Superior temporal gyrus (tissue), 1 donor: ENCODE results near the gene RANBP3L.

ENCODE experiments used
- DNase-seq: peaks from one replicate; pipeline ENCODE4 v3.0.0-alpha.2; 2016; ENCODE audit errors: extremely low spot score

RANBP3L gene

DNA sequence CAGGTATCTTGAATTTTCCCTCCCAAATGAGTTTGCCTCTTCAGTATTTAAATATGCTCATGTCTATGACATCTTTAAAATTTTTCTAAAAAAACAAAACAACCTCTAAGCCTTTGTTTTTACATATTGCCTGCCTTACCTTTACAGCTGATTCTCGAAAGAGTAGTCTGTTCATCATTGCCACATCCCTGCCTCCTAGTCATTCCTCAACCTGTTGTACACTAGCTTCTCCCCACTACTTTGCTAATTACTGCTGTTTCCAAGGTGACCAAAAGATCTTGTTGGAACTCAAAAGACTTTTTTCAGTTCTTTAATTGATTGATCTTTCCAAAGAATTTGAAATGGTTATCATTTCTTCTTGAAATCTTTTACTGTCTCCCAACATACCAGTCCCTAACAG, 58.0 kb downstream of the RANBP3L start:
- no peak for DNase-seq

DNA sequence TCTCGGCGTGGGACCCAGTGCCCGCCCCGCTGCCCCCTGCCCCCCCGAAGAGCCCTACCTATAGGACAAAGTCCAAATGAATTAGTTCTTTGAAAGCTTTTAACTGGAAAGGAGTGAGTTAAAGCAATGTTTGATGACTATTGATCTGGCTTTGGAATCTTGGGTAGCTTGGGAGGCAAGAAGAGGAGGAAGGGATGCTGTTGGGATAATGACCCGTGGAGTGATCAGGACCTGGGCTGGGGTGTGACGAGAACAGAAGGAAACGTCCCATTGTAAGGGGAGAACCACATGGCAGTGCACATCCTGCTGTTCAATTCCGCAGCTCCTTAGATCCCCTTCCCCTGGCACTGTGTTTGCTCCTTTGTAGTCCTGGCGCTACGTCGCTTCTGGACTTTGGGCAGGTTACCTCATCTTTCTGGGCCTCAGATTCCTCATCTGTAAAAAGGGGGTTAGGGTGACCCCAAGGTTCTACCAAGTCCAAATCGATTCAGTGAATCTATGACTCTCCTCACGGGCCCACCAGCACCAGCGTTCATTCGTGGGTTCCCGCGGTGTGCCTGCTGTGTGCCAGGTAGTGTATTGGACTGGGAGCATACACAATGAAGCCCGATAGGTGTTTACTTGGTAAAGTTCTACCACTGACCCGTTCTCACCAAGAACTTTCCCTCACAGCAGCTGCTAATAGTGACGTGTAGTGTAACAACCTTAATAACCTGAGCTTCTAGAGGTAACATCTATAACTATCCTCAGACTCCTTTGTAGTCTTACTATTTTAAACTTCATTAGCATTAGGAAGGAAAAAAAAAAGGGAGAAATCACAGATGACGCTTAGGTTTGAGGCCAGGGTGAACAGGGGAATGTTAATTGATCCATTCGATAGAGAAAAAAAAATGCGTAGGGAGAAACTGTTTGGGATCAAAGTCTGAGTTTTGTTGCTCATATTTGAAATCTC, 58.9 kb downstream of the RANBP3L start:
- DNase-seq: no peak

DNA sequence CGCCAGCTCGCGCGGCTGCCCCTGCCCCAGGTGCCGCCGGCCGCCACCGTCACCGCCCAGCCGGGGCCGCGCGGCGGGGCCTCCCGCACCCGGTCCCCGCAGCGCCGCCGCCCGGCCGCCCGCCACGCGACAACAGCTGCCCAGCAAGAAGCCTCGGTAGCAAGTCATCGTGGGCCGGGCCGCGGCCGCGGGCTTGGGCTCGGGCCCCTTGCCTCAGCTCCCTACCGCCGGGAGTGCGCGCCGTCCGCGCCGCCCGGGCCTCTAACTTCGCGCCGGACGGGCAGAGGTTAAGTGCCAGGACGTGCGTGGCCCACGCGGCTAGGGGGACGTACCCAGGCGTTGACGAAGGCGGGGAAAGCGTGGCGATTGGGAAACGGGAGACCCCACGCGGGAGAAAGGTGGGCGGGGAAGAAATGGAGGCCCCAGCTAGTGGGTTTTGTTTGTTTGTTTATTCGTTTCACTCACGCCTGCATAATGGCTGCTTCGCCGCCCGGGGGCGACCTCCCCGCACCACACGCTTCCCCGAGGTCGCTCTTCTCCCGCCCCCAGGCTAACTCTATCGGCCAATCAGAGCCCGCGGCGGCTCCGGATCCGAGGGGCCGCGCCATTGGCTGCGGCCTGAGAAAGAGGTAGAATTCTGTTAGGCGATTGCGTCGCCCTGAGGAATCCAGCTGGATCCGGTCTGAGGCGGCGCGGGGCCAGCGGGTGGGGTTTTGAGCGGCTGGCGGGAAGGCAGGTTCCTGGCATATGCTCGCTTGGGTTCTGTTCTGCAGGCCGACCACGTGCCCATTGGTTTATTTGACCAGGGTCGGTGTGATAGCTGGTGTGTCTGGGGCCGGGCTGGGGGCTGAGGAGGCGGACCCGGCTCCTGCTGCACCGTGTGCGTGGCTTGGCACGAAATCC, 59.8 kb downstream of the RANBP3L start, which contains the start of gene NADK2:
Gene NADK2, minus strand, starts transcription at position 295 of the 903 bp plus-strand sequence. Its CDS starts 127 bp downstream, at position 168.
- DNase-seq: peak; percentile 96

DNA sequence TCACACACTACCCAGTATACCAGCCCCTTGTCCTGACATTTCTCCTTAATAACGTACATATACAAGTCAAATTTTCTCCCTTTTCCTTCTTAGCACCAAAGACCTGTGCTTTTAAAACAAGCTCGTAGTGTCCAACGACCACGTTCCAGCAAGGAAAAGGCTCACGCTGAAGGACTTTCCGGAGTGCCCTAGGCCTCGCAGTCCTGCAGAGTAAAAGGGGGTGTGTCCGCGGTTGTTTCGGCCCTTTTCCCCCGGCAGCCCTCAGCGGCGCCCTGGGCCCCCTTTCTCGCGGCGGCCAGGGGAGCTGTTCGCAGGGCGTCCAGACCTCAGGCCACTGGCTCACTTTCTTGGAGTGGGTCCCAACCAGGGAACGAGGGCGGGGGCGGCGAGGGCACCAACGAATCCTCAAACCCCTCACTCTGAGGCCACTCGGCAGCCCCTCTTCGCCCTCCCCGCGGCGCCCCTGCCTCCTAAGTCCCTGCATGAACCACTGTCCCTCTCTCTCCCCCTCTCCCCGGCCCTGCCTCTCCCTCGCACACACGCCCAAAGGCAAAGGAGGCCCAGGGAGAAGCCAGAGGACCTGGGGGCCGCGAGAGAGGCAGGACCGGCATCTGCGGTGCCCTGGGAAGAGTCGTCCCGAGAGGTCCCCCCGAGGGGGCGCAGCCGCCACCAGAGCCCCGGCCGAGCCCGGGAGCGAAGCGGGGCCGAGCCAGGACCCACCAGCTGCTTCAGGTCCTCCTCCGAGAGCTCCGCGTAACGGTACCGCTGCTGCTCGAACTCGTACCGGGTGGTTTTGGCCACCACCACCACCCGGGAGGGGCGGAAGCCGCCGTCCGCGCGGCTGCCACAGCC, 60.7 kb downstream of the RANBP3L start:
- DNase-seq: peak; percentile 73

DNA sequence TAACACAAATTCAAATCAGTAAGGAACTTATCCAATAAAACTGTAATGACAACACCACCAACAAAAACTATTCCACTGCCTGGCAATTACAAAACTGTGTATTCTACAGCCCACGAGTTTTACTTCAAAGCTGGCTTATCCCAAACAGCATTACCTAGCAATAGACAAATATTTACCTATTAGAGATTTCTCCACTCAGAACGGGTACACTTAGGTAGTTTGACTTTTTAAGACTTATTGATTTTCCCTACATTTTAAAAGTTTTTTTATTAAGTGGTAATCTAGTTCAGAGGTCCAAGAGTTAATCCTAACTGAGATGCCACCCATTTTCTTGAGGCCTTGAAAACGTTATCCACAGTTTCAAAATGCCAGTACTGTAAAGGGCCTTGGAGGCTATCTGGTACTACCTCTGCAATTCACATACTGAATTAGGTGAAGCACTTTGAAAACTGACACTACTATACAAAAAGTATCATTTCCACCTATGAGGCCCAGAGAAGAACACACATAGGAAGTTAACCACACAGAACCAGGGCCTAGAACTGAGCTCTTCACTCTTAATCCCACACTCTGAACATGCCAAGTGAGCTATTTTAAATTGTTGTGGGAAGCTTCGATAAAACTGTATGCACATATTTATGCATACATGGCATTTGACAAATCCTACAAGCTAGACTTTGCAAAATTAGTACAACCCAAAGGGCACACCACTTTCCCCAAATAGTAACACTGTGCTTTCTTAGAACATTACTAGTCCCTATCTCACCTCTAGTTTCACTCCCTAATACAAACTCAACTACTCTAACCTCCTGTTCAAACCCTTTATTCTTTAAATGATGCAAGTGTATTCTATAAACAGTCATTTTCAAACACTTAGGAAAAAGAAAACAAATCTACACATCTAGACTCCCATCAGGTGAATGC, 62.1 kb downstream of the RANBP3L start:
- DNase-seq: peak; percentile 39

DNA sequence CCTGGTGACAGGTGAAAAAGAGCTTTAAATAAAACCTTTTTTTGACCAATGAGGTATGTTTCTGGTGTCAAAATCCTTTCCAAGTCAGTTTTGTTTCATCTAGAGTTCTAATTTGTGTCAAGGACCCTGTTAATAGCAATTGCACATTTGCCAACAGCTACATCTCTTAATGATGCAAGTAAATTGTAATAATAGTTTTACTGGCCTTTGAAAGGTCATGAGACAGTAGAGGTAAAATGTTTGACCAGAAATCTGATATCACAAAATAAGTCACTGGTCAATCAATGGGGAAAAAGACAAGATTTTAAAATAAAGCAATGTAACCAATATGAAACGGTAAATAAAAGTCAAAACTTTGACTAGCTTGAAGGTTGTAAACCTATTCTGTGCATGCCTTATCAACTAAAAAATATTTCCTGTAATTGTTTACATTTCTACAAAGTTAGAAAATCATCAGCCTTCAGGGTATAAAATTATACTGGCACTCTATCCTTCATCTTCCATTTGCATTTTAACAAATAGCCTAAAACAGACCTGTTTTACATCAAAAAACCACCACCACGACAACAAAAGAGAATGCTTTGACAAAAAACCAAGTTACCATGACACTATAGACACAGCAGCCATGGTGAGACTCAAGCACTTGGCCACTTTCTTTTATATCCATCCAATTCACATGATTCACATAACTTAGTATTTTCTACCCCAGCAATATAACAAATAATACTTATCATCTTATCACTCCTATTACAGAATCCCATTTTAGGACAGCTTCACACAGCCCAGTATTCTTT, 63.0 kb downstream of the RANBP3L start:
- DNase-seq: peak; percentile 30

DNA sequence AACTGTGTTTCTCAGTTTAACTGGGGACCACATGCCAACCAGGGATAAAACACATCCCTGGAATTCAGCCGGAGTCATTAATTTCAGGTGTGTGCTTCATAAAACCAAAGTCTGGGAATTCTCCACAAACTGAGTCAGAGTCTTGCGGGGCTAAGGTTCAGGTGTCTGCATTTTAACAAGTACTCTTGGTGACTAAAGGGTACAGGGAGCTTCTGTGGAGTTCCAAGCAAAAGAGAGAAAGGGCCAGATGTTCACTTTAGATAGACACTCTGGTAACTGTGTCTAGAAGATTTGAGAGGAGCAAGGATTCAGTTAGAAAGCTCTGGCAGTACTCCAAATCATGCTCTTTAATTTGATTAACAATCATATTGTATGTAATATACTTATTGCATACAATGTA, 64.0 kb downstream of the RANBP3L start:
- no peak for DNase-seq

DNA sequence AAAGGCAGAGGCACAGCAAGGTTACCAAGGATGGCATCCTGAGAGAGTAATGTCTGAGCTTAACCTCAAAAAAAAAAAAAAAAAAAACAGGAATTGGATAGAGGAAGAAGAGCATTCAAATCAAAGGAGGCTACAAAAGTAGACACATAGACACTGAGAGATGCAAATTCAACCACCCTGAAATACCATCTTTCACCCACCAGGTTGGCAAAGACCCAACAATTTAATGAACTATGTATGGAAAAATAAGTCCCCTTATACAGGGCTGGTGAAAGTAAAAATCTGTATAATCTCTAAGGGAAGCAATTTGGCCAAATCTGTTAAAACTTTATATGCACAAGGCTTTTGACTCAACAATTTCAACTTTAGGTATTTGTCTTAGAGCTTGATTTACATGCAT, 64.9 kb downstream of the RANBP3L start:
- DNase-seq: no peak

DNA sequence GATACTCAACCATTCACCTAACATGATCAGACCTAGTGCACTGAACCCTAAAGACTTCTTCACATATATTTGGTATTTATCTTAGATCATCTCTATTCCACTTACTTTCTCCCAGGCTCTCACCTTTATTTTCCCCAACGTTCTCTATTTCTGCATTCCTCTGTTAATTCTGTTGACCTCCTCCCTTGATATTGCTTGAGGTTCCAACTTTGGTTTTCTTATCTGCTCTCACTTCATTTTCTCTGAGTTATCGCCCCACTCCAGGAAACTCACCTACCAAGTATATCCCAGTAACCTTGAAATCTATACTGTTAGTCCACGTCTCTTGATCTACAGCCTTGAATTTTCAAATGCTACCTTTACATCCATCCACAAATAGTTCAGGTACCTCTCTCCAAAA, 69.2 kb downstream of the RANBP3L start:
- no peak for DNase-seq

DNA sequence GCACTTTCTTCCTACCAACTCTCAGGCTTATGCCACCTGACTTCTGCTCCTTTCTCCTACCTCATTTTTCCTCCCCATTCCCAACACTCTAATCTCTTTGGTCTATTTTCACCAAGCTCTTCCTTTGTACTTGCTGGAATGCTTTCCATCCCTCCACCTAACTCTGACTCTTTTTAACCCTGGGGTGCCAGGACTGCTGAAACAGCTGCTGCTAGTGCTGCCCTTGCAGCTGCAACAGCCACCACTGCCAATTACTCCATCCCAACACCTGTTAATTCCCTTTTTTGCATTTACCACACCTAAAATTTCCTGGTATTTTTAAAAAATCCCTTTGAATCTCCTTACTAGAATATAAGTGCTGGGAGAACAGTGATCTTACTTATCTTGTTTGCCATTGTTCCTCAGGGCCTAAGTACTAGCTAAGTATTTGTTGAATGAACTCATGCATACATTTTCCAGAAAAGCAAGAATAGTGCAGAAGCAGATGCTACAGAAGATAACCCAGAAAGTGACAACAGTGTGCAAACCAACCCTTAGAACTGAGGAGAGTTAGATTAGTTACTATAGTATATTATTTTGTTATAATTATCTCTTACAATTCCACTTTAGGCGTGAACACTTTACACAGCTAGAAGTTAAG, 71.4 kb downstream of the RANBP3L start:
- DNase-seq: no peak

DNA sequence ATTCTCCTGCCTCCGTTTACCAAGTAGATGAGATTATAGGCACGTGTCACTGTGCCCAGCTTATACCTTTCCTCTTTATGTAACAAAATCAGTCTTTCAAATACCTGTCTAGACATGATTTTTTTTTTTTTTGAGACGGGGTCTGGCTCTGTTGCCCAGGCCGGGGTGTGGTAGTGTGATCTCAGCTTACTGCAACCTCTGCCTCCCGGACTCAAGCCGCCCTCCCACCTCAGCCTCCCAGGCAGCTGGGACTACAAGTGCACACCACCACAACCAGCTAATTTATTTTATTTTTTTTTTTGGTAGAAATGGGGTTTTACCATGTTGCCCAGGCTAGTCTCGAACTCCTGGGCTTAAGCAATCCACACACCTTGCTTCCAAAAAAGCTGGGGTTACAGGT, 73.2 kb downstream of the RANBP3L start:
- no peak for DNase-seq

DNA sequence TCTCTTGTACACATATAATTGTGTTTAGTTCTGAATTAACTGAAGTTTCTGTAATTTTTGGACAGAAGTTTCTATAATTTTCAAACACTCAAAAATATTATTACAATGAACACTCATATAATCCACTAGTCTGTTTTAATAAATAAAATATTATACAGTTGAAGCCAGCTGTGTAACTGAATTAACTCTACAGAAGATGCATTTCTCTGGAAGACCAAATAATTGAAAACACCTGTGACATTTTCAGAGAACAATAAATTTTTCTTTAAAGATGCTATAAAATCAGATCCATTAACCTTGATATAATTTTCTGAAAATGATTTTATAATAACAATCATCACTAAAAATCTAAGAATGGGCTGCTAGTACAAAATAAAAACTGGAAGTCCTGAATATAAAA, 74.7 kb downstream of the RANBP3L start:
- DNase-seq: no peak

DNA sequence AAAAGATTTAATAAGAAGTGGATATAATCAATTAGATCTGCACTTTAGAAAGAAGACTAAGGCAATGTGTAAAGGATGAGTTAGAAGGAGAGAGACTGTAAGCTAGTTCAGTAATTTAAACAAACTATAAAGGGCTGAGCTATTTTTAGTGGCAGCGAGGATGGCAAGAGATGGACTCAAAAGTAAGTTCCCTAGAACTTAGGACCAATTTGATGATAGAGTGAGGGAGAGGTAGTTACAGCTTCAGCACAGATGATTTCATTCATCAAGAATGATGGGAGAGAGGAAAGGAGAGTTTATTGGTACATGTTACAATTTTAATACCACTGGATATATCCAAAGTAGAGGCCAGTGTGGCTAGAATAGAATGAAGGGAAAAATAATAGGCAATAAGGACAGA, 79.1 kb downstream of the RANBP3L start:
- DNase-seq: no peak

DNA sequence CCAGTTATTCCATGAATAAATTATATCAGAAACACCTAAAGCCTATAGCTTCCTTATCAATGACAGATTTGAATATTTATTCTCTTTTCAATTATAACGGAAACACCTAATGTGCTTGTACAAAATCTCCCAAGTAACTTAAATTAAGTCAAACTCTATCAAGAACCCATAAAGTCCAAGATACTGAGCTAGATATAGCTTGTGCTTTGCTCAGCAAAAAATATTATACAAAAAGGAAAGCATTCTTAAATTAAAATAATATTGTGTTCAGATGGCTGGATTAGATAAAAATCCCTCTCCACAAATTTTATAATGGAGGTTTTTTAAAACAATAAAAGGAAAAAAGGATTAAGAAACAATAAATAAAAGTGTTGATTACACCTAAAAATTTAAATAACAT, 83.7 kb downstream of the RANBP3L start:
- no peak for DNase-seq

DNA sequence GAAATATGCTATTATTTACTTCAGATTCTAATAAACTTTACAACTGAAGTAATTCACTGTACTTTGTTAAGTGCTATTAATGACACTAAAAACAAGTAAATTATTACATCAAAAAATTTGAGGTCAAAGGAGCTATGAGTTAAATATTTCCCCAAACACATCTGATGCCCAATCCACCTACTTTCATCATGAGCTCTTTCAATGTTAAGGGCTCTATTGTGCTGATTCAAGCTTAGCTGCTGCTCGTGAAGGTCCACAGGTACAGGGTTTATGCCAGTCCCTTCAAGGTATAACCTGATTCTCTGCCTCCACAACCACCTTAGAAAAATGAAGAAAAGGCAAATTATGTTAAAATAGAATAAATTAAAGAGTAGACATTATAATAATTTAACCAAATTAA, 84.1 kb downstream of the RANBP3L start:
- DNase-seq: no peak

DNA sequence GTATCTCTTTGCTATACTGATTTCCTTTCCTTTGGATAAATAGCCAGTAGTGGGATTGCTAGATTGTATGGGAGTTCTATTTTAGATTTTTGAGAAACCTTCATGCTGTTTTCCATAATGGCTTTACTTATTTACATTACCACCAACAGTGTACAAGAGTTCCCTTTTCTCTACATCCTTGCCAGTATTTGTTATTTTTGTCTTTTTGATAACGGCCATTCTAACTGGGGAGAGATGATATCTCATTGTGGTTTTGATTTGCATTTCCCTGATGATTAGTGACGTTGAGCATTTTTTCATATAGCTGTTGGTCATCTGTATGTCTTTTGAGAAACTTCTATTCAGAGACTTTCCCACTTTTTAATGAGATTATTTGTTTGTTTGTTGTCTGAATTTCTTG, 85.8 kb downstream of the RANBP3L start:
- DNase-seq: no peak

DNA sequence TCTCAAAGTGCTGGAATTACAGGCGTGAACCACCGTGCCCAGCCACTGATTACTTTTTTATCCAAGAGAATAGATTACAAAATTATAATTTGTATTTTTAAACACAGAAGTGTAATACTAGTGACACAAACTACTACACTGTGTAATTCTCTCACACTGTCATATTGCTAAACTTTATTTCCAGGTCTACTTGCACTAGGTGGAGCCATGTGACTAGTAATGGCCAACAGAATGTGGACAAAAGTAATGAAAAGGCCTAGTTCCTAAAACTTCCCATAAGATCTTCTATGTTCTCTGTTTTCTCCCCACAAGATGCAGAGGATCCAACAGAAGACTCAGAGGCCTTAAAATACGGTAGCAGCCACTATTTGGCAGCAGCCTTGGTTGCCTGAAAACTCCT, 87.3 kb downstream of the RANBP3L start:
- DNase-seq: no peak

DNA sequence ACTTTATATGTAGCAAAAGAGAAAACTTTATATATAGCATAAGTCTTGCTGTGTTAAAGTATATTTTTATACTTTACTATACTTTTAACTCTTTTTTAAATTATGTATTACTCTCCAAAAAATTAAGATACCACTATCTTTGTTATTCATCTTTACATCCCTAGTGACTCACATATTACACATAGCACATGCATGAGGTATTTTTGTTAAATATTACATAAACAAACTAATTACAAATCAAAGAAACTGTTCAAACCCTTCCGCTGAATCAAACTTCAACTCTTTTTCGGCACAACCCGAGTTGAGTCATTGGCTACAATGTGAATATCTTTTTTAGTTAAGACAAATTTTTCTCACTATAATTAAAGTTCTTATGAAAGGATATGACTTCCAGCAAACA, 92.0 kb downstream of the RANBP3L start:
- no peak for DNase-seq

DNA sequence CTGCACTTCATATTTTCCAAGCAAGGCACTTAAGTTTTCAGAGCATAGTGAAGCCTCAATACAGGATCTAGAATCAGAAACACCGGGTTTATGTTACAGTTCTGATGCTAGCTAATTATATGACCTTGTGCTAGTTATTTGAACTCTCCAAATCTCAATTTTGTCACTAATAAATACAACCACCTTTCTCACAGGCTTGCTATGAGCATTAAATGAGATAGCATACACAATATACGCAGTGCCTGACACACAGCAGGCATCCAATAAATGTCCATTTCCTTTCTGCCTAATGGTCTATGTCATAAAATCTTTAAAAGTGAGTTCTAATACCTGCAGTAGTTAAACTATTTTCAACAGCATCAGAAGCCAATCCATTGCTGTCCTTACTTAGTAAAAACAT, 92.9 kb downstream of the RANBP3L start:
- DNase-seq: no peak
